ENCODE results near the gene GRB14.

- no peak for TF ChIP-seq CTCF (conservative IDR thresholded peaks at IDR 0.05 in 1 of 2, IDR thresholded peaks at IDR 0.05 in 1 of 2; ENCODE audit: low read depth in 1 of 2, low read length in 2 of 2)
- TF ChIP-seq EZH2 (IDR thresholded peaks at IDR 0.05; ENCODE audit: low read length, missing control alignments): no peak
Observed at GRCh38 chr2:164447660-164448059, 173.6 kb downstream of the GRB14 start.
